Keratinocyte (primary cell): ENCODE data around the gene DOK5. TPM values are rescaled to one million over a fixed set of nuclear protein-coding genes. Genes with fewer than 3 reads are reported as not detected.

ENCODE experiments used
- DNase-seq: peaks from one replicate; pipeline ENCODE4 v3.0.0-alpha.2; 2011; ENCODE audit warnings: low read depth, missing footprints, low spot score
- FAIRE-seq: peaks from 2 replicates; lab custom pipeline; 2011; peaks lifted over from hg19 to GRCh38; lab: Jason Lieb, UNC
- H2AFZ ChIP-seq: 2 replicates; pipeline ENCODE4 v1.6.0; 2012; ENCODE audit warnings: low read length, control low read depth, inconsistent platforms; ENCODE audit not compliant: control insufficient read depth
- H3K27ac ChIP-seq: 2 replicates; pipeline ENCODE4 v1.5.1; 2011; ENCODE audit warnings: low read length; ENCODE audit not compliant: control insufficient read depth, insufficient read depth
- H3K27me3 ChIP-seq: 3 replicates; pipeline ENCODE4 v1.6.0; 2011; ENCODE audit warnings: low read length; ENCODE audit not compliant: control insufficient read depth, insufficient read depth; ENCODE audit errors: extremely low read depth
- H3K36me3 ChIP-seq, 2 experiments: 2 replicates in 1 of 2; 3 replicates in 1 of 2; pipeline ENCODE4 v1.5.1; 2011; ENCODE audit warnings: low read length in 2 of 2, mild to moderate bottlenecking in 1 of 2; ENCODE audit not compliant: control insufficient read depth in 2 of 2, insufficient read depth in 2 of 2; ENCODE audit errors: extremely low read depth in 1 of 2
- H3K4me1 ChIP-seq: 3 replicates; pipeline ENCODE4 v1.5.1; 2011; ENCODE audit warnings: low read length; ENCODE audit not compliant: control insufficient read depth, insufficient read depth; ENCODE audit errors: extremely low read depth
- H3K4me2 ChIP-seq: 3 replicates; pipeline ENCODE4 v1.6.0; 2011; ENCODE audit warnings: low read depth, low read length; ENCODE audit not compliant: control insufficient read depth, insufficient read depth; ENCODE audit errors: extremely low read depth
- H3K4me3 ChIP-seq, 3 experiments: fragments of 200-600 bp in 1 of 3; sonication (generic) in 1 of 3; 2 replicates in 2 of 3; 3 replicates in 1 of 3; pipeline ENCODE4 v1.5.1; 2011 to 2016; ENCODE audit warnings: low read length in 3 of 3, mild to moderate bottlenecking in 3 of 3, control low read depth in 2 of 3, inconsistent platforms in 1 of 3, low read depth in 1 of 3, mixed read lengths in 1 of 3, mixed run types in 1 of 3, moderate library complexity in 1 of 3; ENCODE audit not compliant: control insufficient read depth in 2 of 3, insufficient read depth in 2 of 3; ENCODE audit errors: extremely low read depth in 1 of 3
- H3K79me2 ChIP-seq: 2 replicates; pipeline ENCODE4 v1.6.0; 2012; ENCODE audit warnings: low read length; ENCODE audit not compliant: control insufficient read depth, insufficient read depth
- H3K9ac ChIP-seq: 3 replicates; pipeline ENCODE4 v1.6.0; 2011; ENCODE audit warnings: low read length; ENCODE audit not compliant: control insufficient read depth, insufficient read depth; ENCODE audit errors: extremely low read depth
- H3K9me1 ChIP-seq: 3 replicates; pipeline ENCODE4 v1.6.0; 2011; ENCODE audit warnings: low read length; ENCODE audit not compliant: control insufficient read depth, insufficient read depth; ENCODE audit errors: extremely low read depth
- H3K9me3 ChIP-seq: 2 replicates; pipeline ENCODE4 v1.5.1; 2012; ENCODE audit warnings: low read depth, low read length; ENCODE audit not compliant: control insufficient read depth
- H4K20me1 ChIP-seq: 3 replicates; pipeline ENCODE4 v1.6.0; 2011; ENCODE audit warnings: low read length; ENCODE audit not compliant: control insufficient read depth, insufficient read depth; ENCODE audit errors: extremely low read depth
- CTCF ChIP-seq, 3 experiments: IDR thresholded peaks in 1 of 3; conservative IDR thresholded peaks in 1 of 3; optimal IDR thresholded peaks in 1 of 3; 2 replicates in 2 of 3; 3 replicates in 1 of 3; pipeline versions ENCODE3 to v1.5.1; 2011; ENCODE audit warnings: low read length in 3 of 3, mild to moderate bottlenecking in 3 of 3, moderate library complexity in 2 of 3, control low read depth in 1 of 3, inconsistent platforms in 1 of 3; ENCODE audit not compliant: insufficient read depth in 2 of 3; ENCODE audit errors: extremely low read depth in 1 of 3
- EZH2 ChIP-seq: IDR thresholded peaks from one replicate; pipeline ENCODE4 v1.6.1; 2012; ENCODE audit warnings: inconsistent platforms, mild to moderate bottlenecking, low read length, moderate library complexity
- dilution Hi-C: fragments of 300-500 bp; cut with MboI; formaldehyde crosslinking; loops from one replicate; pipeline ENCODE4 v1.7.0; 2020; ENCODE audit warnings: low sequenced_read_pairs; ENCODE audit not compliant: extremely low pct_ligation_motif_present
- polyA plus RNA-seq, 5 experiments: library from polyadenylated mRNA; depleted of rRNA in 3 of 5; stranded (reverse) in 3 of 5; stranded (forward) in 1 of 5; unstranded in 1 of 5; fragments of >200 nt; gene quantifications; 1 replicate in 1 of 5; 2 replicates in 3 of 5; 3 replicates in 1 of 5; pipeline versions ENCODE4 v1.2.1 to v1.2.3, GENCODE V29; 2011 to 2012; ENCODE audit warnings: missing spikeins in 2 of 5, low read depth in 1 of 5, low replicate concordance in 1 of 5

DOK5 gene
- polyA plus RNA-seq, 1 donor (not counting 4 experiments of a cell fraction or from before 2014, with no cell fraction given): not detected

- Histone ChIP-seq H3K9ac (no peak overlapping the region), H3K4me2 (no peak overlapping the region), H3K36me3 (no peaks in the 10 kb centered on the region), H4K20me1 (no peaks in the 10 kb centered on the region), H3K27me3 (no peaks in the 10 kb centered on the region), H3K4me3 (no peak overlapping the region), H3K9me3 (no peaks in the 10 kb centered on the region), H3K79me2 (no peaks in the 10 kb centered on the region), H2AFZ (no peak overlapping the region), H3K4me1 (no peaks in the 10 kb centered on the region), H3K9me1 (no peaks in the 10 kb centered on the region), H3K27ac (no peak overlapping the region)
- no peak for TF ChIP-seq CTCF (optimal IDR thresholded peaks at IDR 0.05 in 1 of 3, IDR thresholded peaks at IDR 0.05 in 1 of 3, conservative IDR thresholded peaks at IDR 0.05 in 1 of 3; ENCODE audit: extremely low read depth in 1 of 3, insufficient read depth in 2 of 3, low read length in 3 of 3)
- no peak for TF ChIP-seq EZH2
- no peak for DNase-seq
- dilution Hi-C loops: no loop called here
- FAIRE-seq: no peak
Measured at GRCh38 chr20:54550776-54551396, 75.5 kb downstream of the DOK5 start.

- no peak overlapping the region for H3K9ac ChIP-seq
- H3K4me1 ChIP-seq: no peaks in the 10 kb centered on the region
- no peak overlapping the region for H3K4me3 ChIP-seq
- H2AFZ ChIP-seq: no peak overlapping the region
- H3K36me3 ChIP-seq: no peaks in the 10 kb centered on the region
- no peak for DNase-seq
- H4K20me1 ChIP-seq: no peaks in the 10 kb centered on the region
- no peak overlapping the region for H3K4me2 ChIP-seq
- no peak for TF ChIP-seq CTCF (optimal IDR thresholded peaks at IDR 0.05 in 1 of 3, IDR thresholded peaks at IDR 0.05 in 1 of 3, conservative IDR thresholded peaks at IDR 0.05 in 1 of 3; ENCODE audit: extremely low read depth in 1 of 3, insufficient read depth in 2 of 3, low read length in 3 of 3)
- TF ChIP-seq EZH2: no peak
- no peaks in the 10 kb centered on the region for H3K27me3 ChIP-seq
- no peaks in the 10 kb centered on the region for H3K79me2 ChIP-seq
- H3K9me3 ChIP-seq: no peaks in the 10 kb centered on the region
- no peaks in the 10 kb centered on the region for H3K9me1 ChIP-seq
- no peak overlapping the region for H3K27ac ChIP-seq
- dilution Hi-C loops: no loop called here
- no peak for FAIRE-seq
Measured at GRCh38 chr20:54554006-54554405, 78.6 kb downstream of the DOK5 start.
